CD14-positive monocyte (primary cell): ENCODE measurements around the gene EXT2. TPM values are rescaled to one million over a fixed set of nuclear protein-coding genes. Genes with fewer than 3 reads are reported as not detected.

Experiments
- DNase-seq, 3 donors: peaks; one replicate each; pipeline ENCODE4 v3.0.0-alpha.2; 2011 to 2022
- H2AFZ ChIP-seq: 2 replicates; pipeline ENCODE4 v1.6.0; 2012; ENCODE audit warnings: mild to moderate bottlenecking, low read depth, low read length, inconsistent platforms; ENCODE audit not compliant: insufficient read depth, poor library complexity, severe bottlenecking
- H3K27ac ChIP-seq, 2 donors: 1 replicate in 1 of 2; 2 replicates in 1 of 2; pipeline ENCODE4 v1.5.1; 2012 to 2013; ENCODE audit warnings: low read length in 2 of 2, control low read depth in 1 of 2, inconsistent platforms in 1 of 2, low read depth in 1 of 2, mild to moderate bottlenecking in 1 of 2
- H3K27me3 ChIP-seq, 2 donors: one replicate each; pipeline versions ENCODE4 v1.6.0 to v1.6.1; 2011 to 2013; ENCODE audit warnings: low read length in 2 of 2; ENCODE audit not compliant: control insufficient read depth in 2 of 2, insufficient read depth in 2 of 2
- H3K36me3 ChIP-seq, 2 donors: replicated peaks in 1 of 2; 1 replicate in 1 of 2; 2 replicates in 1 of 2; pipeline versions ENCODE4 v1.5.1 to v1.6.1; 2012 to 2013; ENCODE audit warnings: low read length in 2 of 2, control low read depth in 1 of 2, inconsistent platforms in 1 of 2, mild to moderate bottlenecking in 1 of 2; ENCODE audit not compliant: insufficient read depth in 2 of 2, control insufficient read depth in 1 of 2
- H3K4me1 ChIP-seq, 2 donors: 1 replicate in 1 of 2; 2 replicates in 1 of 2; pipeline versions ENCODE4 v1.5.1 to v1.6.1; 2012 to 2013; ENCODE audit warnings: low read length in 2 of 2, control low read depth in 1 of 2, inconsistent platforms in 1 of 2, mild to moderate bottlenecking in 1 of 2, moderate library complexity in 1 of 2; ENCODE audit not compliant: insufficient read depth in 2 of 2, control insufficient read depth in 1 of 2
- H3K4me2 ChIP-seq: replicated peaks from 2 replicates; pipeline ENCODE3; 2012; ENCODE audit warnings: low read length, moderate library complexity, mild to moderate bottlenecking; ENCODE audit not compliant: poor library complexity, severe bottlenecking; ENCODE audit errors: extremely low read depth
- H3K4me3 ChIP-seq, 3 experiments: fragments of 200-600 bp in 1 of 3; sonication (generic) in 1 of 3; replicated peaks in 1 of 3; 1 replicate in 2 of 3; 2 replicates in 1 of 3; pipeline ENCODE4 v1.5.1; 2011 to 2013; ENCODE audit warnings: low read length in 3 of 3, mild to moderate bottlenecking in 3 of 3, control low read depth in 2 of 3, low read depth in 2 of 3, inconsistent platforms in 1 of 3, moderate library complexity in 1 of 3
- H3K79me2 ChIP-seq: 2 replicates; pipeline ENCODE4 v1.6.0; 2012; ENCODE audit warnings: mild to moderate bottlenecking, control low read depth, inconsistent platforms, low read length, moderate library complexity; ENCODE audit not compliant: insufficient read depth
- H3K9ac ChIP-seq: 2 replicates; pipeline ENCODE4 v1.6.0; 2017; ENCODE audit warnings: low read length, mild to moderate bottlenecking; ENCODE audit not compliant: insufficient read depth, poor library complexity, severe bottlenecking
- H3K9me3 ChIP-seq, 2 donors: replicated peaks in 1 of 2; 1 replicate in 1 of 2; 2 replicates in 1 of 2; pipeline versions ENCODE4 v1.5.1 to v1.6.1; 2012 to 2013; ENCODE audit warnings: low read length in 2 of 2, control low read depth in 1 of 2; ENCODE audit not compliant: control insufficient read depth in 1 of 2, insufficient read depth in 1 of 2
- H4K20me1 ChIP-seq: 2 replicates; pipeline ENCODE4 v1.6.0; 2012; ENCODE audit warnings: mild to moderate bottlenecking, low read length, control low read depth, moderate library complexity; ENCODE audit not compliant: insufficient read depth
- H3K27ac Mint-ChIP-seq, 7 donors: one replicate each; pipeline ENCODE4 v1.8.0; 2020; ENCODE audit warnings: mild to moderate bottlenecking in 7 of 7, mixed read lengths in 7 of 7, moderate library complexity in 6 of 7, inconsistent platforms in 2 of 7
- H3K27me3 Mint-ChIP-seq, 3 donors: one replicate each; pipeline ENCODE4 v1.8.0; 2021 to 2022; ENCODE audit warnings: low read depth in 3 of 3, mild to moderate bottlenecking in 3 of 3, mixed read lengths in 3 of 3, moderate library complexity in 3 of 3, inconsistent platforms in 1 of 3
- H3K36me3 Mint-ChIP-seq, 2 donors: one replicate each; pipeline ENCODE4 v1.8.0; 2020; ENCODE audit warnings: mixed read lengths in 2 of 2, inconsistent platforms in 1 of 2, mild to moderate bottlenecking in 1 of 2
- H3K4me1 Mint-ChIP-seq: one replicate; pipeline ENCODE4 v1.8.0; 2020; ENCODE audit warnings: mild to moderate bottlenecking, mixed read lengths
- H3K4me3 Mint-ChIP-seq, 2 donors: one replicate each; pipeline ENCODE4 v1.8.0; 2020; ENCODE audit warnings: mild to moderate bottlenecking in 2 of 2, mixed read lengths in 2 of 2, moderate library complexity in 1 of 2
- H3K9me3 Mint-ChIP-seq, 7 donors: one replicate each; pipeline ENCODE4 v1.8.0; 2020 to 2022; ENCODE audit warnings: mixed read lengths in 7 of 7, mild to moderate bottlenecking in 6 of 7, moderate library complexity in 6 of 7, inconsistent platforms in 2 of 7
- WGBS: methylation state at CpG from one replicate; pipeline ENCODE4 v1.1.5; 2013; ENCODE audit warnings: missing lambda C conversion rate; ENCODE audit not compliant: insufficient coverage; 5-methylcytosine and 5-hydroxymethylcytosine counted together
- intact Hi-C, 2 donors: fragments of 100-400 bp; cut with micrococcal nuclease; formaldehyde crosslinking; loops; one replicate each; pipeline versions ENCODE4 v1.15.0 to v1.15.1; 2023
- polyA plus RNA-seq, 3 donors: library from polyadenylated mRNA; depleted of rRNA in 1 of 3; unstranded in 2 of 3; stranded (reverse) in 1 of 3; fragments of 300-500 nt in 2 of 3; fragments of >200 nt in 1 of 3; fragmentation: Illumina TruSeq in 2 of 3; gene quantifications; 1 replicate in 2 of 3; 2 replicates in 1 of 3; pipeline ENCODE4 v1.2.3, GENCODE V29; 2012 to 2021
- TF ChIP-seq, protein P1 (sequence below): fragments of 200-600 bp; IDR thresholded peaks from one replicate; pipeline ENCODE4 v1.8.0; 2022; ENCODE audit warnings: antibody characterized with exemption, mild to moderate bottlenecking

The EXT2 gene
- polyA plus RNA-seq, 3 donors: 17.2 to 41.1 (median 34.2) TPM

DNA sequence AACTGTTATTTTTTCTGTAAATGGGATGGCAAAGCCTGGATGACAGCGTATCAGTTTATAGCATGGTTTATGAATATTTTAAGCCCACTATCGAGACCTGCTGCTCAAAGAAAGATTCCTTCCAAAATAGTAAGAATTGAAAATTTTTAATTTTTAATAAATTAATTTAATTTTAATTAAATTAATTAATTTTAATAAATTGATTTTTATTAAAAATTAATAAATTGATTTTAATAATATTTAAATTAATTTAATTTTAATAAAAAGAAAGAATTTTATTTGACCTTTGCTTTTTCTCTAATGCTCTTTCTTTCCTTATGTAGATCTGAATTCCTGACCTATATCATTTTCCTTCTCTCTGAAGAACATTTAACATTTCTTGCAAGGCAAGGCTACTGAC, 62.9 kb downstream of the EXT2 start:
- Mint-ChIP-seq H3K9me3 (peaks cover 5 to 12% (median 6%) of the 10 kb centered on the region in 7 donors), H3K36me3 (peaks cover 22 to 34% of the 10 kb centered on the region in 2 donors), H3K4me3 (no peak overlapping the region), H3K27me3 (no peaks in the 10 kb centered on the region), H3K27ac (no peak overlapping the region), H3K4me1 (peaks cover 4% of the 10 kb centered on the region)
- Histone ChIP-seq H3K27ac (no peak overlapping the region), H2AFZ (no peak overlapping the region), H3K79me2 (no peaks in the 10 kb centered on the region), H3K4me1 (no peaks in the 10 kb centered on the region), H3K4me2 (no peak overlapping the region), H4K20me1 (no peaks in the 10 kb centered on the region), H3K9me3 (peaks cover 11 to 15% of the 10 kb centered on the region in 2 donors), H3K27me3 (no peaks in the 10 kb centered on the region), H3K36me3 (peaks cover 2 to 16% of the 10 kb centered on the region in 2 donors), H3K9ac (no peak overlapping the region), H3K4me3 (no peak overlapping the region)
- TF ChIP-seq, protein P1, sequence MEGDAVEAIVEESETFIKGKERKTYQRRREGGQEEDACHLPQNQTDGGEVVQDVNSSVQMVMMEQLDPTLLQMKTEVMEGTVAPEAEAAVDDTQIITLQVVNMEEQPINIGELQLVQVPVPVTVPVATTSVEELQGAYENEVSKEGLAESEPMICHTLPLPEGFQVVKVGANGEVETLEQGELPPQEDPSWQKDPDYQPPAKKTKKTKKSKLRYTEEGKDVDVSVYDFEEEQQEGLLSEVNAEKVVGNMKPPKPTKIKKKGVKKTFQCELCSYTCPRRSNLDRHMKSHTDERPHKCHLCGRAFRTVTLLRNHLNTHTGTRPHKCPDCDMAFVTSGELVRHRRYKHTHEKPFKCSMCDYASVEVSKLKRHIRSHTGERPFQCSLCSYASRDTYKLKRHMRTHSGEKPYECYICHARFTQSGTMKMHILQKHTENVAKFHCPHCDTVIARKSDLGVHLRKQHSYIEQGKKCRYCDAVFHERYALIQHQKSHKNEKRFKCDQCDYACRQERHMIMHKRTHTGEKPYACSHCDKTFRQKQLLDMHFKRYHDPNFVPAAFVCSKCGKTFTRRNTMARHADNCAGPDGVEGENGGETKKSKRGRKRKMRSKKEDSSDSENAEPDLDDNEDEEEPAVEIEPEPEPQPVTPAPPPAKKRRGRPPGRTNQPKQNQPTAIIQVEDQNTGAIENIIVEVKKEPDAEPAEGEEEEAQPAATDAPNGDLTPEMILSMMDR: no peak
- DNase-seq: no peak
- intact Hi-C loops: no loop called here
- WGBS: no CpG with 5 or more reads among the region's 2 CpGs

DNA sequence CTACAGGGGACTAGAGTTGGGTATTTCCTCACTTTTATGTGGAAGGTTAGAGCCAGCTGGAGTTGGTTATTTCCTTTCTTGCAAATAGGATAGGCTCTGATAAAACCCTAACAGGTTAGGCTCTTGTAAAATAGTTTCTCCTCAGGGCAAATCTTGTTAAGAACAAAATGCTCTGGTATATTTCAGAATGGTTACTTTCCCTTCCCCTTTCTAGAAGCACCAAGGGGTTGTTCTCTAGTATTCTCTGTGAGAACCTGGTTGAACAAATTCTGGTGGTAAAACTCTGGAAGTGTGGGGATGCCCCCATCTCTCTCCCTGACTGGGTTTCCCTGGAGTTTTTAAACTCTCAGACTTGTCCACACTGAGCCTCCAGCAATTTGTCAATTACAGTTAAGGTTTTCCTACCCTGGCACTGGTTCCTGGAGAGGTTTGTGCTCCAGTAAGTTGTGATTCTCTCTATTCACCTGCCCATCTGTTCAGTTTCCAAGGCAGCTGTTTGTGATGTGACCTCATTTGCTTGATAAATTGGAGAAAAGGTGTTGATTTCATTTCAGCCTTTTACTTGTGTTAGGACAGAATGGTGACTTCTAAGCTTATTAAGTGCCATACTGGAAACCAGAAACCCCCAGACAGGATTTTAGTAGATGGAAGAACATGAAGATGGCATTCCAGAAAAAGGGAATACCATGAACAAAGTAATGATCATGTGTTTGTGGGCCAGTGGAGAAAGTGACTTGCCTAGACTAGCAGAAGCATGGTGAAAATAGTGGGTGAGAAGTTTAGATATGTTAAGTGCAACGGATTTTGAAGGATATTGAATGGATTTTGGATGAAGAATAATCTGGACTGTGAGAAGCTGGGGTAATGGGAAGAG, 64.6 kb downstream of the EXT2 start:
- H3K27ac ChIP-seq: no peak overlapping the region
- Mint-ChIP-seq H3K36me3 (peaks cover 15 to 29% of the 10 kb centered on the region in 2 donors), H3K27ac (peak overlapping the region in 1 of 7 donors; percentile 16), H3K27me3 (no peaks in the 10 kb centered on the region), H3K4me3 (no peak overlapping the region), H3K9me3 (peaks cover 4 to 17% (median 6%) of the 10 kb centered on the region in 7 donors), H3K4me1 (peaks cover 4% of the 10 kb centered on the region)
- H3K79me2 ChIP-seq: no peaks in the 10 kb centered on the region
- no peaks in the 10 kb centered on the region for H4K20me1 ChIP-seq
- H3K9ac ChIP-seq: no peak overlapping the region
- no peak overlapping the region for H3K4me3 ChIP-seq
- H3K36me3 ChIP-seq: peaks cover 2 to 16% of the 10 kb centered on the region in 2 donors
- TF ChIP-seq, protein P1: no peak
- peaks cover 11 to 15% of the 10 kb centered on the region in 2 donors for H3K9me3 ChIP-seq
- H2AFZ ChIP-seq: no peak overlapping the region
- DNase-seq: no peak
- 100% methylated on average over 1 of the region's 1 CpG for WGBS
- no peak overlapping the region for H3K4me2 ChIP-seq
- no peaks in the 10 kb centered on the region for H3K27me3 ChIP-seq
- H3K4me1 ChIP-seq: no peaks in the 10 kb centered on the region
- intact Hi-C loops: no loop called here
